ENCODE data around the gene CALHM6. TPM values are rescaled to one million over a fixed set of nuclear protein-coding genes. Genes with fewer than 3 reads are reported as not detected.

Gene CALHM6
- total RNA-seq, 1 experiment from 2014 or later: not detected

DNA sequence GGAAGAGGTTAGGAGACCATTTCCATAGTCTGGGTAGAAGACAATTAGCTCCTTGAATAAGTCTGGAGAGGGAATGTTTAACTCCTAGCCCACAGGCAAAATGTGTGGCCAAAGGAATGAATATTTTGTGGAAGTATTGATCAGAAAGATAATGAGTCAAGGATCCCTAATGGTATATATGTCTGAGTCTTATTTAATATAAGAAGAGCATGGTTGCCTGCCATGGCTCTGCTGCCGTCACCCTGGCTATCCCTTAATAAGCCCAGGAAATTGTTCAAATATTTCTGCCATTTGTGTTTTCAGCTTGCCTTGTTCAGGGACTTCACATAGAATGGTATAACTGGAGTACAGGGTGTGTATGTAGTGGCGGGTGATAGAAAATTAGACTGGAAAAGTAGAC is 18.1 kb upstream of the CALHM6 start:
- no peak for DNase-seq (ENCODE audit: low spot score)
- H3K4me3 ChIP-seq (ENCODE audit: low read depth, low read length, poor library complexity, severe bottlenecking): no peak overlapping the region
- H3K27ac ChIP-seq (ENCODE audit: low read depth, low read length, poor library complexity, severe bottlenecking): no peak overlapping the region
- no TSS peak for BruUV-seq (replicated peaks)
- H3K9me3 ChIP-seq (ENCODE audit: low read depth, low read length, poor library complexity, severe bottlenecking): no peaks in the 10 kb centered on the region
- no peaks in the 10 kb centered on the region for H3K36me3 ChIP-seq (ENCODE audit: insufficient read depth, low read length, poor library complexity, severe bottlenecking)
- CTCF ChIA-PET: no interaction called here
- POLR2A ChIA-PET (ENCODE audit: low non-redundant PET): no interaction called here
- TF ChIP-seq, protein P1, sequence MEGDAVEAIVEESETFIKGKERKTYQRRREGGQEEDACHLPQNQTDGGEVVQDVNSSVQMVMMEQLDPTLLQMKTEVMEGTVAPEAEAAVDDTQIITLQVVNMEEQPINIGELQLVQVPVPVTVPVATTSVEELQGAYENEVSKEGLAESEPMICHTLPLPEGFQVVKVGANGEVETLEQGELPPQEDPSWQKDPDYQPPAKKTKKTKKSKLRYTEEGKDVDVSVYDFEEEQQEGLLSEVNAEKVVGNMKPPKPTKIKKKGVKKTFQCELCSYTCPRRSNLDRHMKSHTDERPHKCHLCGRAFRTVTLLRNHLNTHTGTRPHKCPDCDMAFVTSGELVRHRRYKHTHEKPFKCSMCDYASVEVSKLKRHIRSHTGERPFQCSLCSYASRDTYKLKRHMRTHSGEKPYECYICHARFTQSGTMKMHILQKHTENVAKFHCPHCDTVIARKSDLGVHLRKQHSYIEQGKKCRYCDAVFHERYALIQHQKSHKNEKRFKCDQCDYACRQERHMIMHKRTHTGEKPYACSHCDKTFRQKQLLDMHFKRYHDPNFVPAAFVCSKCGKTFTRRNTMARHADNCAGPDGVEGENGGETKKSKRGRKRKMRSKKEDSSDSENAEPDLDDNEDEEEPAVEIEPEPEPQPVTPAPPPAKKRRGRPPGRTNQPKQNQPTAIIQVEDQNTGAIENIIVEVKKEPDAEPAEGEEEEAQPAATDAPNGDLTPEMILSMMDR (conservative IDR thresholded peaks at IDR 0.05; ENCODE audit: low read depth, low read length): no peak
- TF ChIP-seq EZH2 (IDR thresholded peaks at IDR 0.05; ENCODE audit: borderline replicate concordance, low read depth, low read length, poor library complexity, severe bottlenecking): no peak
- peaks cover 16% of the 10 kb centered on the region for H3K4me1 ChIP-seq (ENCODE audit: insufficient read depth, low read length, poor library complexity, severe bottlenecking)
- intact Hi-C loops (cut with micrococcal nuclease; ENCODE audit: unreplicated experiment): no loop called here
- H3K27me3 ChIP-seq (replicated peaks; ENCODE audit: insufficient read depth, low read depth, low read length, poor library complexity): no peaks in the 10 kb centered on the region

GRCh38 chr6:116444092-116444491 is 17.1 kb upstream of the CALHM6 start:
- peak; percentile 48 for DNase-seq (ENCODE audit: low spot score)
- no peaks in the 10 kb centered on the region for H3K27me3 ChIP-seq (replicated peaks; ENCODE audit: insufficient read depth, low read depth, low read length, poor library complexity)
- ChIA-PET POLR2A (ENCODE audit: low non-redundant PET) (no interaction called here), CTCF (no interaction called here)
- BruUV-seq (replicated peaks): no TSS peak
- H3K9me3 ChIP-seq (ENCODE audit: low read depth, low read length, poor library complexity, severe bottlenecking): no peaks in the 10 kb centered on the region
- no peak for TF ChIP-seq EZH2 (IDR thresholded peaks at IDR 0.05; ENCODE audit: borderline replicate concordance, low read depth, low read length, poor library complexity, severe bottlenecking)
- TF ChIP-seq, protein P1 (conservative IDR thresholded peaks at IDR 0.05; ENCODE audit: low read depth, low read length): peak; percentile 66
- no peak overlapping the region for H3K4me3 ChIP-seq (ENCODE audit: low read depth, low read length, poor library complexity, severe bottlenecking)
- H3K27ac ChIP-seq (ENCODE audit: low read depth, low read length, poor library complexity, severe bottlenecking): no peak overlapping the region
- H3K4me1 ChIP-seq (ENCODE audit: insufficient read depth, low read length, poor library complexity, severe bottlenecking): peaks cover 7% of the 10 kb centered on the region
- intact Hi-C loops (cut with micrococcal nuclease; ENCODE audit: unreplicated experiment): loop anchor here (1.0 kb wide), 1 partner anchor 88 kb away; no protein-coding TSS in a partner anchor
- H3K36me3 ChIP-seq (ENCODE audit: insufficient read depth, low read length, poor library complexity, severe bottlenecking): no peaks in the 10 kb centered on the region

- Histone ChIP-seq H3K4me3 (ENCODE audit: low read depth, low read length, poor library complexity, severe bottlenecking) (no peak overlapping the region), H3K27me3 (replicated peaks; ENCODE audit: insufficient read depth, low read depth, low read length, poor library complexity) (no peaks in the 10 kb centered on the region), H3K4me1 (ENCODE audit: insufficient read depth, low read length, poor library complexity, severe bottlenecking) (peaks cover 2% of the 10 kb centered on the region), H3K9me3 (ENCODE audit: low read depth, low read length, poor library complexity, severe bottlenecking) (no peaks in the 10 kb centered on the region), H3K36me3 (ENCODE audit: insufficient read depth, low read length, poor library complexity, severe bottlenecking) (no peaks in the 10 kb centered on the region), H3K27ac (ENCODE audit: low read depth, low read length, poor library complexity, severe bottlenecking) (no peak overlapping the region)
- intact Hi-C loops (cut with micrococcal nuclease; ENCODE audit: unreplicated experiment): loop anchor here (1.0 kb wide), 1 partner anchor 88 kb away; no protein-coding TSS in a partner anchor
- TF ChIP-seq EZH2 (IDR thresholded peaks at IDR 0.05; ENCODE audit: borderline replicate concordance, low read depth, low read length, poor library complexity, severe bottlenecking): no peak
- TF ChIP-seq, protein P1 (conservative IDR thresholded peaks at IDR 0.05; ENCODE audit: low read depth, low read length): no peak
- ChIA-PET CTCF (no interaction called here), POLR2A (ENCODE audit: low non-redundant PET) (no interaction called here)
- no TSS peak for BruUV-seq (replicated peaks)
- no peak for DNase-seq (ENCODE audit: low spot score)
These were observed 16.6 kb upstream of the CALHM6 start for GRCh38 chr6:116444575-116444974.

Measured in A673 (cell line).